ENCODE data around the gene MAP3K15.

Gene MAP3K15

GRCh38 chrX:19410259-19410658 lies 105.0 kb downstream of the MAP3K15 start:
- H3K4me3 ChIP-seq (ENCODE audit: low read length) = no peak overlapping the region
- no peak for TF ChIP-seq CTCF (conservative IDR thresholded peaks at IDR 0.05; ENCODE audit: low read depth, low read length)
- DNase-seq (ENCODE audit: low read depth) = no peak

GRCh38 chrX:19403696-19404095 lies 111.6 kb downstream of the MAP3K15 start:
- no peak for DNase-seq (ENCODE audit: low read depth)
- no peak overlapping the region for H3K4me3 ChIP-seq (ENCODE audit: low read length)
- TF ChIP-seq CTCF (conservative IDR thresholded peaks at IDR 0.05; ENCODE audit: low read depth, low read length) = no peak

- H3K4me3 ChIP-seq (ENCODE audit: low read length) = no peak overlapping the region
- no peak for DNase-seq (ENCODE audit: low read depth)
- no peak for TF ChIP-seq CTCF (conservative IDR thresholded peaks at IDR 0.05; ENCODE audit: low read depth, low read length)
These were observed 122.6 kb downstream of the MAP3K15 start for GRCh38 chrX:19392703-19393102.

- DNase-seq (ENCODE audit: low read depth) = no peak
- no peak for TF ChIP-seq CTCF (conservative IDR thresholded peaks at IDR 0.05; ENCODE audit: low read depth, low read length)
- no peak overlapping the region for H3K4me3 ChIP-seq (ENCODE audit: low read length)
These were observed 123.2 kb downstream of the MAP3K15 start for GRCh38 chrX:19392078-19392477.

GRCh38 chrX:19389227-19389845 lies 126.0 kb downstream of the MAP3K15 start:
- no peak for TF ChIP-seq CTCF (conservative IDR thresholded peaks at IDR 0.05; ENCODE audit: low read depth, low read length)
- no peak for DNase-seq (ENCODE audit: low read depth)
- H3K4me3 ChIP-seq (ENCODE audit: low read length) = no peak overlapping the region

GRCh38 chrX:19388741-19389140 lies 126.6 kb downstream of the MAP3K15 start:
- H3K4me3 ChIP-seq (ENCODE audit: low read length) = no peak overlapping the region
- no peak for DNase-seq (ENCODE audit: low read depth)
- no peak for TF ChIP-seq CTCF (conservative IDR thresholded peaks at IDR 0.05; ENCODE audit: low read depth, low read length)

- no peak overlapping the region for H3K4me3 ChIP-seq (ENCODE audit: low read length)
- no peak for TF ChIP-seq CTCF (conservative IDR thresholded peaks at IDR 0.05; ENCODE audit: low read depth, low read length)
- DNase-seq (ENCODE audit: low read depth) = no peak
These were observed 127.1 kb downstream of the MAP3K15 start for GRCh38 chrX:19388064-19388679.
